Upper lobe of left lung (tissue), 6 donors: Measurements from ENCODE around the gene AHCYL2. TPM values are rescaled to one million over a fixed set of nuclear protein-coding genes. Genes with fewer than 3 reads are reported as not detected.
A peak's percentile ranks its signal among the peaks of the same experiment; 100 is the strongest.

Experiments
- ATAC-seq, 2 donors: fragments of 200-7000 bp; cut with Tn5 transposase; one replicate each; pipeline ENCODE4 v1.9.1; 2022; ENCODE audit warnings: mild to moderate bottlenecking in 2 of 2, moderate library complexity in 2 of 2; ENCODE audit not compliant: low FRiP score in 2 of 2
- DNase-seq, 2 donors: peaks; one replicate each; pipeline ENCODE4 v3.0.0-alpha.2; 2019 to 2020
- H3K27ac ChIP-seq, 4 donors: fragments of 200-600 bp; sonication (generic); one replicate each; pipeline ENCODE4 v1.5.1; 2016 to 2019
- H3K27me3 ChIP-seq, 4 donors: fragments of 200-600 bp; sonication (generic); one replicate each; pipeline ENCODE4 v1.5.1; 2017 to 2019
- H3K36me3 ChIP-seq, 4 donors: fragments of 200-600 bp; sonication (generic); one replicate each; pipeline ENCODE4 v1.5.1; 2016 to 2019
- H3K4me1 ChIP-seq, 4 donors: fragments of 200-600 bp; sonication (generic); one replicate each; pipeline ENCODE4 v1.5.1; 2018 to 2019
- H3K4me3 ChIP-seq, 4 donors: fragments of 200-600 bp; sonication (generic); one replicate each; pipeline ENCODE4 v1.5.1; 2017 to 2019; ENCODE audit warnings: mild to moderate bottlenecking in 2 of 4, moderate library complexity in 1 of 4
- H3K9me3 ChIP-seq, 4 donors: fragments of 200-600 bp; sonication (generic); one replicate each; pipeline ENCODE4 v1.5.1; 2018 to 2019
- EP300 ChIP-seq, 4 donors: sonication (generic); formaldehyde crosslinking; IDR thresholded peaks; one replicate each; pipeline ENCODE4 v1.5.1; 2017; ENCODE audit warnings: antibody characterized with exemption in 4 of 4, control low read depth in 2 of 4
- POLR2A ChIP-seq, 4 donors: fragments of 450-650 bp; IDR thresholded peaks; one replicate each; pipeline ENCODE4 v1.5.1; 2016 to 2017; ENCODE audit warnings: antibody characterized with exemption in 4 of 4, mild to moderate bottlenecking in 2 of 4
- POLR2AphosphoS5 ChIP-seq, 2 donors: sonication (generic); formaldehyde crosslinking; IDR thresholded peaks; one replicate each; pipeline ENCODE4 v1.5.1; 2017; ENCODE audit warnings: antibody characterized with exemption in 2 of 2
- WGBS, 2 donors: methylation state at CpG; one replicate each; pipeline ENCODE4 v1.1.5; 2017 to 2018; 5-methylcytosine and 5-hydroxymethylcytosine counted together
- total RNA-seq, 6 donors: library from RNA; depleted of rRNA in 4 of 6; stranded (reverse); fragments of >200 nt in 4 of 6; gene quantifications; one replicate each; pipeline versions ENCODE4 v1.1.0 to v1.2.1, GENCODE V29; 2016 to 2021
- TF ChIP-seq, protein P1 (sequence below), 6 experiments: fragments of 450-650 bp in 4 of 6; fragments of 200-600 bp in 2 of 6; sonication (generic) in 2 of 6; IDR thresholded peaks; one replicate each; pipeline ENCODE4 v1.5.1; 2016 to 2019; ENCODE audit warnings: antibody characterized with exemption in 6 of 6
- donor health status: DM: no; HTN: no; CAD: no; lungs with moderate emphysema.
- donor health status: DM: no; HTN: yes; CAD: no; lungs with severe emphysema.

Gene AHCYL2
- total RNA-seq, 6 donors from 2014 or later, result 41.9 to 197 (median 110) TPM

DNA sequence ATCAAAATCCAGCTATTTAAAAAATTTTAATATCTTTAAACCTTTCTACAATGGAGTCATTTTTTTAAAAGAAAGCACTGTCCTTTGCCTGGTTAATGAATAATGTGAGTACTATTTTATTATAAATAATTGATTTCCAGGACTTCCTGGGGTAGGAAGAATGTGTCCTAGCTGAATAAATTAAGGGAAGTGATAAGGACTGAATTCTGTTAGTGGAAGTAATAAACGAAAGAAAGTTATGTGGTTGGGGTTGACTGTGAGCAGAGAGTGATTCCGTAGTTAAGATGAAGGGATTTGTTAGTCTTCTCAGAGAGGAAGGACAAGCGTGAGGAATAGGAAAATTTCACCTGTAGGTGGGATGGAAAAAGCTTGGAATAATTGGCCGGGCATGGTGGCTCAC lies 59.1 kb downstream of the AHCYL2 start:
- DNase-seq, result no peak
- Histone ChIP-seq H3K4me1 (no peaks in the 10 kb centered on the region), H3K36me3 (no peaks in the 10 kb centered on the region), H3K27ac (no peak overlapping the region), H3K4me3 (no peak overlapping the region), H3K9me3 (no peaks in the 10 kb centered on the region), H3K27me3 (no peaks in the 10 kb centered on the region)
- TF ChIP-seq POLR2A (IDR thresholded peaks at IDR 0.05) (no peak), POLR2AphosphoS5 (IDR thresholded peaks at IDR 0.05) (no peak), EP300 (IDR thresholded peaks at IDR 0.05) (no peak)
- ATAC-seq, result no peak
- WGBS, 2 donors, result 66 to 75% methylated on average over 4 of the region's 4 CpGs

DNA sequence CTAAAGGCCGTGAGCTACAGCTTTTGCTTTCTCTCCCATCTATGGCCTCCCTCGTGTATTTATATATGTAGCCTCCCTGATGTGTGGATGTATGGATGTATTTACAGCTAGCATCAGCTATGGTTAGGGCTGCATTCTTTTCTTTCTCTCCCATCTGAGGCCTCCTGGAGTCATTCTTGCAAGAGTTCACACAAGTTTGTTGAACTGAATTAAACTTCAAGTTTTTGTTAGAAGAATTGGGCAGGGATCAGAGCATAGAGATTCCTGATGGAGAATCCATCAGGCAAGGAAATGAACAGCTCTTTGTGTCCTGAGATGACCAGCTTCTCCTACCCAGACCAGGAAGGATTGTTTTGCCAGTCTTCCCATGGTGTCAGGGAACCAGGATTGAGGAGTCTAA lies 60.3 kb downstream of the AHCYL2 start:
- Histone ChIP-seq H3K27me3 (no peaks in the 10 kb centered on the region), H3K27ac (no peak overlapping the region), H3K9me3 (no peaks in the 10 kb centered on the region), H3K36me3 (no peaks in the 10 kb centered on the region), H3K4me1 (no peaks in the 10 kb centered on the region), H3K4me3 (no peak overlapping the region)
- no peak for ATAC-seq
- 88 to 90% methylated on average over 2 of the region's 2 CpGs for WGBS, 2 donors
- TF ChIP-seq POLR2A (IDR thresholded peaks at IDR 0.05) (no peak), POLR2AphosphoS5 (IDR thresholded peaks at IDR 0.05) (no peak)
- TF ChIP-seq, protein P1, sequence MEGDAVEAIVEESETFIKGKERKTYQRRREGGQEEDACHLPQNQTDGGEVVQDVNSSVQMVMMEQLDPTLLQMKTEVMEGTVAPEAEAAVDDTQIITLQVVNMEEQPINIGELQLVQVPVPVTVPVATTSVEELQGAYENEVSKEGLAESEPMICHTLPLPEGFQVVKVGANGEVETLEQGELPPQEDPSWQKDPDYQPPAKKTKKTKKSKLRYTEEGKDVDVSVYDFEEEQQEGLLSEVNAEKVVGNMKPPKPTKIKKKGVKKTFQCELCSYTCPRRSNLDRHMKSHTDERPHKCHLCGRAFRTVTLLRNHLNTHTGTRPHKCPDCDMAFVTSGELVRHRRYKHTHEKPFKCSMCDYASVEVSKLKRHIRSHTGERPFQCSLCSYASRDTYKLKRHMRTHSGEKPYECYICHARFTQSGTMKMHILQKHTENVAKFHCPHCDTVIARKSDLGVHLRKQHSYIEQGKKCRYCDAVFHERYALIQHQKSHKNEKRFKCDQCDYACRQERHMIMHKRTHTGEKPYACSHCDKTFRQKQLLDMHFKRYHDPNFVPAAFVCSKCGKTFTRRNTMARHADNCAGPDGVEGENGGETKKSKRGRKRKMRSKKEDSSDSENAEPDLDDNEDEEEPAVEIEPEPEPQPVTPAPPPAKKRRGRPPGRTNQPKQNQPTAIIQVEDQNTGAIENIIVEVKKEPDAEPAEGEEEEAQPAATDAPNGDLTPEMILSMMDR (IDR thresholded peaks at IDR 0.05), result no peak
- no peak for DNase-seq

DNA sequence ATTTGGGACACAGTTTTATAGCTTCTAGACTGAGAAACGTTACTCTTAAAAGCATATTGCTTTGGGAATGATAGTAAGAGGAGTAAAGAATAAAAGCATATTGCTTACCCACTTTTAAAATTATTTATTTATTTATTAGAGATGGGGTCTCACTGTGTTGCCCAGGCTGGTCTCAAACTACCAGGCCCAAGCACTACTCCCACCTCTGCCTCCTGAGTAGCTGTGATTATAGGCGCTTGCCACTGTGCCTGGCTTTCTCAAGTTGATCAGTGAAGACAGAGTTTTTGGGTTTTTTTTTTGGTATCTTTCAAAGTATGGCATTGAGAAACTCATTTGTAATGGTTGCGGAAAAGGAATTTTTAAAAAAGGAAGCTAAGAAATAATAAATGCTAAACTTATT lies 68.0 kb downstream of the AHCYL2 start:
- no peaks in the 10 kb centered on the region for H3K27me3 ChIP-seq
- peaks cover 0 to 6% (median 5%) of the 10 kb centered on the region in 4 donors for H3K4me1 ChIP-seq
- H3K9me3 ChIP-seq, result no peaks in the 10 kb centered on the region
- TF ChIP-seq POLR2A (IDR thresholded peaks at IDR 0.05), result no peak
- TF ChIP-seq POLR2AphosphoS5 (IDR thresholded peaks at IDR 0.05), result no peak
- TF ChIP-seq, protein P1 (IDR thresholded peaks at IDR 0.05), result no peak
- TF ChIP-seq EP300 (IDR thresholded peaks at IDR 0.05), result no peak
- no peak overlapping the region for H3K27ac ChIP-seq
- no peak for DNase-seq
- 95 to 97% methylated on average over 3 of the region's 3 CpGs for WGBS, 2 donors
- no peaks in the 10 kb centered on the region for H3K36me3 ChIP-seq
- ATAC-seq, result no peak
- no peak overlapping the region for H3K4me3 ChIP-seq

DNA sequence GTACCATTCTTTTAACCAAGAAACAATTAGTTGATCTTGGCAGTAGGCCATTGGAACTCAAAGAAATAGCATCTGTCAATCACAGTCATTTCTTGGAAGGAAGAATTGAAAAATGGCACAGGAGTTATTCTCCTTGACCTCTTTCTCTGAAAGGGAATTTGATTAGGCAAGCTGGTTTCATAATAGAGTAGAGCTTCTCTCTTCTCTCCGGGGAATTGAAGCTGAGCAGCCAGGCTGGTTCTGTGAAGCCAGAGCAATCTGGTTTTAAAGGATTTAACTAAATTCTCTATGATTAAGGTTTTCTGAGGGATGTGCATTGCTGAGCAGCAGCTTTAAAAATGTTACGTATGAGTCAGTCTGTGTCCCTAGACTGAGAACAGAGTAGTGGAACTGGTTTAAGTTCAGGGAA lies 70.2 kb downstream of the AHCYL2 start:
- Histone ChIP-seq H3K4me3 (no peak overlapping the region), H3K27ac (no peak overlapping the region), H3K9me3 (no peaks in the 10 kb centered on the region), H3K27me3 (no peaks in the 10 kb centered on the region), H3K4me1 (peaks cover 0 to 6% (median 5%) of the 10 kb centered on the region in 4 donors), H3K36me3 (no peaks in the 10 kb centered on the region)
- ATAC-seq, result peak in 1 of 2 donors; percentile 76
- 29 to 49% methylated on average over 2 of the region's 2 CpGs for WGBS, 2 donors
- no peak for TF ChIP-seq POLR2AphosphoS5 (IDR thresholded peaks at IDR 0.05)
- DNase-seq, result no peak

DNA sequence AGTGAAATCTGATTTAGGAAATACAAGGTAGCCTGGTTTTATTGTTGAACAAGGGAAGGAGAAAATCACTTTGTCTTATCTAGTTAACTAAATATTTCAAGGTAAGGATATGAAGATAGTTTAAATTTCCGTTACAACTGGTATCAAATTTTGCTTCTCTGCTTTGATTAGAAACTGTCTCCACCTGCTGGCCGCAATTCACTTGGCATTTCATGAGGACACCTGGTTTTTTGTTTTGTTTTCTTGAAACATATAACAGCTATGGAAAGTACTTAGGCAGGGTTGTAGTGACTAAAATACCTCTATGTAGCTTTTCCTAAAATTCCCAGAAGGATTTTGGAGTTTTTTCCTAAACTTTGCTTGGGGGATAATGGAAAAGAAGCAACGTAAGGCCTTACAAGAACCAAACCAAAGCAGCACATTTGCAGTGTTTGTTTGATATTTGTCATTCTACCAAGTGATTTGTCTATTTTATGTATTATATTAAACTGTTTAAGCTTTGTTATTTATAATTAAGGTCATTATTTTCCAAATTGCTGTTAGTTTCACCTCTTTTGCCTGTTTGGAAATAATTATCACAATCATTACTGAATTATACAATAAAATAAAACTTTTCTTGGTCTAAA lies 73.6 kb downstream of the AHCYL2 start:
- H3K9me3 ChIP-seq, result no peaks in the 10 kb centered on the region

More for the DNA sequence above, 73.6 kb downstream of the AHCYL2 start:
- Histone ChIP-seq H3K4me1 (peaks cover 0 to 6% (median 5%) of the 10 kb centered on the region in 4 donors), H3K27me3 (no peaks in the 10 kb centered on the region), H3K4me3 (no peak overlapping the region), H3K27ac (no peak overlapping the region), H3K36me3 (no peaks in the 10 kb centered on the region)
- 40 to 41% methylated on average over 3 of the region's 3 CpGs for WGBS, 2 donors
- TF ChIP-seq, protein P1 (IDR thresholded peaks at IDR 0.05), result peak in 5 of 6 experiments; percentile 31 to 57 (median 55)
- TF ChIP-seq POLR2AphosphoS5 (IDR thresholded peaks at IDR 0.05), result no peak
- ATAC-seq, result no peak
- DNase-seq, result peak in 1 of 2 donors; percentile 30
